Measurements from ENCODE around the gene TNRC6B.
"Not testable (repeated sequence)": the region's sequence is repeated elsewhere in the genome, so short reads cannot be mapped to it uniquely, and the experiment has no call there.

Gene TNRC6B

DNA sequence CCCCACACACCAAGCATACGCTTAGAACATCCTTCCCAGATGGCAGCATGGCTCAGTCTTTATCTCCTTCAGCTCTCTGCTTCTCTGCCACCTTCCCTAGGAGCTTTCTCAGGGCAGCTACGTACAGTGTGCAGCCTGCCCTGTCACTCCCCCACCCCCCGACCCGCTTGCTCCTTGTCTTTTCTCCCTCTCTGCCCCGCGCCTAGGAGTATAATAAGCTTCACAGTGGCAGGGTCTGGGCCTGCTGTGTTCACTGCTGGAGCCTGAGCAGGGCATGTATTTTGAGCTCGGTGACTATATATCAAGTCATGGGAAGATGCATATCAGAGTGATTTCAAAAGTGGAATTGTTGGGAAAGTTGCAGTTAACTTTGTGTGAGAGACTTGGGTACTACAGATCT, 112.8 kb downstream of the TNRC6B start:
- DNase-seq (ENCODE audit: low spot score), result no peak

DNA sequence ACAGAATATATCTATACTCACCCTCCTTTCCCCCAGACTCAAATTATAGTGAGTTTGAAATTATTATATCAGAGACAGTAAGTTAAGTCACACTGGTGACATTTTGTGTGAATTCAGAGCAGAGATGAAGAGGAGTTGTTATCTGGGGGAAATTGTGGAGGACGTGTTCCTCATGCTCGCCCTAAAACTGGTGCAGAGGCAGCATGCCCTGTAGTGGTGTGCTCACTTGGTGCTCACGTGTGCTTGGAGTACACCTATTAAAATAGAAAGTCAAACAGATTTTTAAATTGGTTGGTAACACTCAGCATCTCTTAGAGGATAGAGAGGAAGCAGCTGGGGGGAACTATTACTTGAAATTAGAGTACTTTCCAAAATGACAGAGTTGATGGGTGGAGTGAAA, 117.0 kb downstream of the TNRC6B start:
- no peak for DNase-seq (ENCODE audit: low spot score)

DNA sequence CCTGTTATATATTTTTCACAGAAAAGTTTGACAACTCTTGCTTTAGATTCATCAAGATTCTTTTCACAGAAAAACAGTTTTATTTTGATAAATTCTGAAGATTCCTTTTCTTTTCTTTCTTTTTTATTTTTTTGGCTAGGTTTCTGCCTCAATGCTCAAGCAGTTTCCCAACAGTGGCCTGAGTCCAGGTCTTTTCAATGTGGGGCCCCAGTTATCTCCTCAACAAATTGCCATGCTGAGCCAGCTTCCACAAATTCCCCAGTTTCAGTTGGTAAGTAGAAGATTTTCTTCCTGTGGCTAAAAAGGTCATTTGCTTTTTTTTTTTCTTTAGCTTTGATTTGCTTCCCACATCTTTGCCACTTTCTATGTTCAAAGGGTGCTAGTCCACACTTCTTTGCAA, 122.6 kb downstream of the TNRC6B start:
- DNase-seq (ENCODE audit: low spot score), result no peak

DNA sequence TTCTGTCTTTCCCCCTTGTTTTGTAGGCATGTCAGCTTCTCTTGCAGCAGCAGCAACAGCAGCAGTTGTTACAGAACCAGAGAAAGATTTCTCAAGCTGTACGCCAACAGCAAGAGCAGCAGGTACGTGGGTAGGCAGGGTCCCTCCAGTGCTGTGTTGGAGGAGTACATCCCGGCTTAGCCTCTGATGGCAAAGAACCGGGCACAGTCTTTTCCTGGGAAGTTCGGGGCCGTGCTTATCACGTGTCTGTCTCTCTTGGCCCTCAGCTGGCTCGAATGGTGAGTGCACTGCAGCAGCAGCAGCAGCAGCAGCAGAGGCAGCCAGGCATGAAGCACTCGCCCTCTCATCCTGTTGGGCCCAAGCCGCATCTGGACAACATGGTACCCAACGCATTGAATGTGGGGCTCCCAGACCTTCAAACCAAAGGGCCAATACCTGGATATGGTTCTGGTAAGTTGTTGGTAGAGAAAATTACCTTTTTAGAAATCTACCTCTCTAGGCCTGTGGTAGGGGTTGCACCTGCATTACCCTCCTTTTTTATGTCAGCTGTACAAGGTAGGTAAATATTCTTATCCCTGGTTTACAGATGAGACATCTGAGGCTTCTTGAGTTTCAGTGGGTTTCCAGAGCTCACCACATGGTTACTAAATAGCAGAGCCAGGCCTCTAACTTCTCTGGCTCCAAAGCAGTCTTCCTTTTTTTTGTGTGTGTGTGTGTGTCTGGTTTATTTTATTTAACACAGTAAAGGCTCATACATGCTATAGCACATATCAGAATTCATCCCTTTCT, 123.4 kb downstream of the TNRC6B start:
- no peak for DNase-seq (ENCODE audit: low spot score)

DNA sequence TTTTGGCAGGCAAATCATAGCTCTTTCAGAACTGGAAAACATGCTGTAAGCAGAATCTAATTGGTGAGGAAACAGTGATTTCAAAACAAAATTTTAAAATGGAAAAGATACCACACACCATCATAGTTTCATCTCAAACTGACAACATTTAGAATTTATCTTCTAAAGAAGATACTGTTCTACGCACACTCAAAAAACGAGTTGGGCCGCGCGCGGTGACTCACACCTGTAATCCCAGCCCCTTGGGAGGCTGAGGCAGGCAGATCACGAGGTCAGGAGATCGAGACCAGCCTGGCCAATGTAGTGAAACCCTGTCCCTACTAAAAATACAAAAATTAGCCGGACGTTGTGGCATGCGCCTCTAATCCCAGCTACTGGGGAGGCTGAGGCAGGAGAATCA, 124.4 kb downstream of the TNRC6B start:
- DNase-seq (ENCODE audit: low spot score), result no peak

DNA sequence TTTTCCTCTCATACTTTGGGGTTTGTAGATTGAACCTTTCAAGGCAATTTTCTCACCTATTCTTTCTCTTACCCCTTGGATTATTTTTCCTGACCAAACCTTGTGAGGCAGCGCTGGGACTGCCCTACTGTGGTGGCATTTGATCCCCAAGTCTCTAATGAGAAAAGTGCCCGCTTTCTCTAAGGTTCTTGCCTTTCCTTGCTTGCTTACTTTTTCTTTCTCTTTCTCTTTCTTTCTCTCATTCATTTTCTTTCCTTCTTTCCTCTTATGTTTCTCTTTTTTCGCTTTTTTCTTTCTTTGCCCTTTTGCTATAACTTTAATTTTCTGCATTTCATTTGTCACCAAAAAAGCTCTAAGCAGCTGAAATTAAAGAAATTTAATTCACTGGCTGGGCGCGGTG, 127.9 kb downstream of the TNRC6B start:
- no peak for DNase-seq (ENCODE audit: low spot score)

DNA sequence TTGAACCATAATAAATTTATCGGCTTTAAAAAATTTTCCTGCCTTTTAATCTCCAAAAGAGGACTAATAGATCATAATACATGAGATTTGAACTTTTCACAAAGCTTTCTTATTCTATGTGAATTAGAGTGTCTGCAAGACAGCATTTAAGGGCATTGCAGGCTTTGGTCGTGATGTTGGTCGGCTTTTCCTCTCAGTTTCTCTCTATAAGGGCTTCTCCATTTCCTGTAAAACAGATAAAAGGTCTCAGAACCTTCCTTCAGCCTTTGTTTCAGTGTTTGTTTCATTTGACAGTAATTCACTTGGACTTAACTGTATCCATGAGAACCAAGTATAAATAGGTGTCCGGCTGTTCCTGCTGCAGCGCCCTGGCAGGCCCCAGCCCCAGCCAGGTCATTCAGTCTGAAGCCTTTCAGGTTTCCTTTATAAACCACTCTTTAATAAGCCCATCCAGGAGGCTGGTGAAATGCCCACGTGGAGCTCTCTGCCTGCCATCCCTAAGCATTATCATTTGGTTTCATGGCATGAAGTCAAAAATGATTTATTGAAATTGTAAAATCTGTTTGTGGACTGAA, 131.4 kb downstream of the TNRC6B start:
- DNase-seq (ENCODE audit: low spot score), result no peak

DNA sequence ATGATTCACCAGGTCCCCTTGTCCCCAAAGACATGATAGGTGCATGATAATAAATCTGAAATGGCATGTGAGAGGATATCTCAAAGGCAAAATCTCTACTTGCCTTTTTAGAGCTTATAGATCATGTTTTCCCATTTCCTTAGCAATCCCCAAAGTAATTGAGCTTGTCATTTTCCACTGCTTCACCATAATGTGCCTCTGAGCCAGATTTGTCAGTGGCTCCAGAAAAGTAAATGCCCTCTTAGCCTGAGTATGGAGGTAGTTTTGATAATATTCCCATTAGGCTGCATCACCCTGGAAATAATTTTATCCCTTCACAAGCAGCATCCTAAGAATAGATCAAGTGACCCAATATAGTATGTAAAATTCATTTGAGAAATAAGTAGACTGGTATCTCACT, 131.9 kb downstream of the TNRC6B start:
- no peak for DNase-seq (ENCODE audit: low spot score)

DNA sequence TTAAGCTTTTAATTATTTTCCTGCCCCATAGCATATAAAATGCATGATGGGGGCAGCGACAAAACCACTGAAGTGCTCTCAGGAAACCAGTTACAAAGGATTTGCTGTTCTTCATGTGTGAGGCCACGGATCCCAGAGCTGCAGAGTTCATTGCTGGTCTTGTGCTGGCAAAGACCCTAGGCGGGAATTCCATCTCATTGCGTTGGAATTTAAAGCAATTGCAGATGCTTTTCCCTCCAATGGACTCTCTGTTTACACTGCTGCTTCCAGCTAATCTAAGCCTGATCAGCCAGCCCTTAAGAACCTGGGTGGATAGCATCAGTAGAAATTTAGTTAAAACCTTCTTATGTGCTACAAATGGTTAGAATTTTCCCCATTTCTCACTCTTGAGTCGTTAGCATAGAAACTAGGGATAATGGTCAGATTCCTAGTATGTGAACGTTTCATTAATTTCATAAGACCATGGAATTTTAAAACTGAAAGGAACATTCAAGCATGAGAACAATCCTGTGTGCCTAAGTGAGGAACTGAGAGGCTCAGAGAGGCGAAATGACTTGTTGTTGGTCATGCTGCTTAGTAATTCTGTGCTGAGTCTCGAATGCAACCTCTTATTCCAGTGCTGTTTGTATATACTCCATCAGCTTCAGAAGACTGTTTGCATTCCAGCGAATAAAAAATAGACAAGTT, 132.5 kb downstream of the TNRC6B start:
- no peak for DNase-seq (ENCODE audit: low spot score)

DNA sequence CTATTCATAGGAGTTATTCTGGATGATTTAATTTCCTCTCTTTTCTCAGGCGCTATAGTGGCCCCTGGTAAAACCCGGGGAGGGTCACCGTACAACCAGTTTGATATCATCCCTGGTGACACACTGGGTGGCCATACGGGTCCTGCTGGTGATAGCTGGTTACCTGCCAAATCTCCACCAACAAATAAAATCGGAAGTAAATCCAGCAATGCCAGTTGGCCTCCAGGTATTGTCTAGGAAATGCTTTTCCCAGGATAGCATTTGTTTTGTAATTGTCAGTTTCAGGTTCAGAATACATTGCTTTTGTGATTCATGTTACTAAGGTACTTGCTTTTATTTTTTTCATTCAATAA, 133.0 kb downstream of the TNRC6B start:
- no peak for DNase-seq (ENCODE audit: low spot score)

DNA sequence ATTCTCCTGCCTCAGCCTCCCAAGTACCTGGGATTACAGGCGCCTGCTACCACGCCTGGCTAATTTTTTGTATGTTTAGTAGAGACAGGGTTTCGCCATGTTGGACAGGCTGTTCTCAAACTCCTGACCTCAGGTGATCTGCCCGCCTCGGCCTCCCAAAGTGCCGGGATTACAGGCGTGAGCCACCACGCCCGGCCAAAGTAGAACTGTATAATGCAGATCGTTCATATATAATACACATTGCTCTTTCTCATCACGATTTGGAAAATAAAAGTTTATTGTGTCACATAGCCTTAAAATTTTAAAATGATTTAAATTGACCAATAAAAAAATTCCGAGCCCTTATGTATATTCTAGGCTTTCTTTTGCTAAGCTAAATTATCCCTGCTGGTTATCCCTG, 133.9 kb downstream of the TNRC6B start:
- not testable (repeated sequence) for DNase-seq (ENCODE audit: low spot score)

DNA sequence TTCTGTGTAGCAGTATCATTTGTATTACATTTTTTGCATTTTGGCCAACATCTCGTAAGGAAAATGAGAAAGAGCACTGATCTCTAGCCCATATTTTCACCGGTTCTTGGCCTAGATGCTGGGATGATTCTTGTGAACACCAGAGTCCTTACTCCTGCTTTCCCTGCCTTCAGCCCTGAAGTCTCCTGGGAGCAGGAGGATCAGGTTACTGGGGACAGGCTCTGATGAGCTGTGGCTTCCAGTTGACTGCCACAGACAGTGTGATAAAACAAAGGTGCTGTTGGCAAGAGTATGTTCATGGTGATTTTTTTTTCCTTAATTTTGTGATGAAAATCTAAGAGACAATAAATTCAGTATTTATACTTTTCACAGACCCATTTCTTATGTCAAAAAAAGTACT, 134.3 kb downstream of the TNRC6B start:
- DNase-seq (ENCODE audit: low spot score), result no peak

DNA sequence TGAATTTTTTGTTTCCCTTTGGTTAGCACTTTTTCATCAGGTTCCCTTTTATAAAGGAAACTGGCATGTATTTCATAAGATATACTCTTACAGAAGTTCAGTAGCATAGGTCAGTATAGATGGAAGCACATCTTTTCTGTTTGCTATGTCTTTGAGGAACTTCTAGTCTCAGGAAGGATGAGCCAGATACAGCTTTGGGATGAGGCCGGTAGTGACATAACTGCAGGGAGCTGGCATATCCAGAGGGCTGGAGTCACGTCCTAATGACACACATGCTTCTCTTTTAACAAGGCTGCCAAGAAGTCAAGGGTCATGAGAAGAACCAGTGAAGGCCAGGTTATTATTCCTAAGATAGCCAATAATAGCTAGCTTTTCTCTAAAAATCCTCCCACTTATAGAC, 135.3 kb downstream of the TNRC6B start:
- no peak for DNase-seq (ENCODE audit: low spot score)

DNA sequence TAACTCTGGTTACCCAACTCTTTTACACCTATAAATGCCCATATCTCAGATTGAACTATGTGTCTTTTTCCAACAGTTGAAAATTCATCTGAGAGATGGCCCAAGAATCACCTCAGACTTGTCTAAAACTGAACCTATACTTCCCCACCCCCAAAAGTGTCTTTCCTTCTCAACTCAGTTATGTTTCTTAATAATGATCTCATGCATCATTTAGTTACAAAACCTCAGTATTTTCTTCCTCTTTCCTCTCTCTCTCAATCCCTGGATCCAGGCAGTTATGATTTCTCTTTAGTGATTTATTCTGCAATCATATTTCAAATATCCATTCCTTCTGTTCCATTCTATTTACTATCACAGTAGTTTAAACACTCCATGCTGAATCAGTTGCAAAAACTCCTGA, 136.3 kb downstream of the TNRC6B start:
- DNase-seq (ENCODE audit: low spot score), result no peak

DNA sequence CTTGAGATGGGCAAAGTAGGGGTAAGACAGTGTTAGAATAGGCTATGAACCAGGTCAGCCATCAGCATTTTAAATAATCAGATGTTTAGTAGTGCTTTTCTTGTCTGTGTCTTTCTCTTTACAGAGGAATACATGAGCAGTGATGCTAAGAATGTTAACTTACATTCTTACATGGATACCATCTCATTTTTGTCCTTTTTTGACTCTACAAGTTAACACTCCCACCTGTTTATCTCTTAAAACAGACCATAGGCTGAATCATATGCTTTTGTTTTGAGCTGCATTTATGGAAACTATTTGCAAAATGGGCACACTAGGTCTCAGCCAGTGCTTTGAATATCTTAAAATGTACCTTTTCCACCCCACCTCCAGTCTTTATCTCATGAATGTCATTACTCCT, 143.0 kb downstream of the TNRC6B start:
- DNase-seq (ENCODE audit: low spot score), result no peak

DNA sequence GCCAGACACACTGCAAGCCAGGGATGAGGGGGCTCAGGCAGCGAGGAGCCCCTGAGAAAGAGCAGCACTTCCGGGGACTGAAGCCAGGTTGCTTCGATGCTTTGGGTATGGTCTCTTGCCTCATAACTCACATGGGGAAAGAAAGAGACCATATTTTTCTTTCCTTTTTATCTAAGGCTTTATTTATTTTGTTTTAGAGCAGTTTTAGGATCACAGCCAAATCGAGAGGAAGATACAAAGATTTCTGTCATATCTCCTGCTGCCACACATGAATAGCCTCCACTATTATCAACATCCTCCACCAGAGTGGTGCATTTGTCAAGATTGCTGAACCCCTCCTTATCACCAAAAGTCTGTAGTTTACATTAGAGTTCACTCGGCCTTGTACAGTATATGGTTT, 144.3 kb downstream of the TNRC6B start:
- no peak for DNase-seq (ENCODE audit: low spot score)

DNA sequence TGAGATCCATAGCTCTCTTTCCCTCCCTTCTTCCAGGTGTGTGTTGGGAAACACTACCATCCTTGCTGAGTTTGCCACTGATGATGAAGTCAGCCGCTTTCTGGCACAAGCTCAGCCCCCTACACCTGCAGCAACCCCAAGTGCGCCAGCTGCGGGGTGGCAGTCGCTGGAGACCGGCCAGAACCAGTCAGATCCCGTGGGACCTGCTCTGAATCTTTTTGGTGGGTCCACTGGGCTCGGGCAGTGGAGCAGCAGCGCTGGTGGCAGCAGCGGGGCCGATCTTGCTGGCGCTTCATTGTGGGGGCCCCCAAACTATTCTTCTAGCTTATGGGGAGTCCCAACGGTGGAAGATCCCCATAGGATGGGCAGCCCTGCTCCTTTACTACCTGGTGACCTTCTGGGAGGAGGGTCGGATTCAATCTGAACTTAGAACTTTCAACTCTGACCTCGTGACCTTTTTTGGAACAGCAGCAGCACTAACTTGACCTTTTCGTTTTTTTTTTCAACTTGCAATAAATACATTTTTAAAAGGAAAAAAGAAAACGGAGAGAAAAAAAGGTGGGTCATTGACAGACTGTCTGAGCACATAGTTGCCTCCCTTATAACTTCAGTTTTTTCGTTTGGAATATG, 145.2 kb downstream of the TNRC6B start:
- no peak for DNase-seq (ENCODE audit: low spot score)

DNA sequence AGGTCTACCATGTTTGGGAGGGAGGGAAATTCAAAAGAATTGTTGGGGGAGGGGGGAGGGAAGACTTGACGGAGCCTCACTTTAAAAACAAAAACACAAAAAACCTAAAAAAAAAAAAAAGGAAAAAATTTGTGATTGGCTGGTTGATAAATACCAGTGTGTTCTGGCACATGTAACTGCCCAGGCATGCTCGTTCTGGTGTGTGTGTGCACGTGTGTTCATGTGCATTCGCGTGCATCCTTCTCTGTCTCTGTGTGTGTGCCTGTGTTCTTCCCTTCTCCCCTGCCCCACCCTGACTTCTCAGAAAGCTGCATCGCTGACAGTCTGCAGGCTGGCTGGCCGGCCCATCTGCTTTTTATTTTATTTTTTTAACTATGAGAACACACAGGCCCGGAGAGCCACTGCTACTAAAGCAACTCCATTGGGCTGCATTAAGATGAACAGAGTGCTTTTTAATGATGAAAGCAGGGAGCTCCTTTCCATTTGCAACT, 146.0 kb downstream of the TNRC6B start:
- DNase-seq (ENCODE audit: low spot score), result no peak

DNA sequence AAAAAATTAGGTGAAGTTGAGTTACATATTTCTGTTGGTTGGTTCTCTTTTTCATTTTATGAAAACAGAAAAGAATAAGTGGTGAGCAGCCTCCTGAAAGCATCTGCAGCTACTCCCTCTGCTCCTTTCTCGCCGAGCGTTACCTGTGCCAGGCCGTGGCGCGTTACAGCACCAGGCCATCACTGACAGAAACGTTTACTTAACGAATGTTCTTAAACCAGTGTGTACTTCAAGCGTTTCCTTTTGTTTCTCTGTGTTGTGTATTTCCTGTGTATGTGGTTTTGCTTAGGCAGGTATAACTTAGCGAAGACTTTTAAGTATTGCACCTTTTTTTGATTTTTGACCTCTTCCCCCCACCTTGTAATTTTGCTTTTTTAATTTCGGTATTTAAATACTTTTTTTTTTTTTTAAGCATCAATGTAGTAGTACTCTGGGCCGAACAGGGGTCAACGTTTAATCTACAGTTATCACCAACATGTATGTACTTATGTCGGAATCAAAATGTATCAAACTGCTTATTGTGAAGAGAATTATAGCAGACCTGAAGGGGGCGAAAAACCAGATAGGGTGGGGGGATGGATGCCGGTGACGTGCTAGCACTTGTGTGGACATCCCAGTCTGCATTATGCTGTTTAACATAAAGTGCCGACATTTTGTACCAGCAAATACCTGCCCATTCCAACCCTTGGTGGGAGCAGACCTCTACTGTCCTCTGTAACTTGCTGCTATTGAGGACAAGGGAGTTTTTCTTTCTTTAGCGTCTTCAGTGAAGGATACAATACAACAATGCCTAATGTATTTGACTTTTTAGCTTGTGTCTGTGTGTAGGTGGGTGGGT, 147.0 kb downstream of the TNRC6B start:
- DNase-seq (ENCODE audit: low spot score), result no peak

DNA sequence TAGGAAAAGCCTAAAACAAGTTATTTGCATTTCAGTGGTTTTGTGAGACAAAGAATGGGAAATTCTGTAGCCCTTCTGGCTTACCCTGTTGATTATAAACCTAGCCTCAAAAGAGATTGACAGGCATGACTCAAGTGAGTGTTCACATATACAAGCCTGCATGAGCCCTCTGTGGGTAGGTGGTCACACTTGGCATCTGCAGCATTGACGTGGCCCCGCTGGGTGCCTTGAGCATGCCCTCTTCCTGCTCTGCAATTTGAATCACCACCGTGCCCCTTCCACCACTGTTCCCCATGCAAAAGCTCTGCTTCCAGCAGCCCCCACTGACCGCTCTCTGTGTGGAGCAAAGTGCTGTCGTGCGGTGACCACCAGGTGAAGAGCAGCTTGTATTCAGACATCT, 147.6 kb downstream of the TNRC6B start:
- no peak for DNase-seq (ENCODE audit: low spot score)

DNA sequence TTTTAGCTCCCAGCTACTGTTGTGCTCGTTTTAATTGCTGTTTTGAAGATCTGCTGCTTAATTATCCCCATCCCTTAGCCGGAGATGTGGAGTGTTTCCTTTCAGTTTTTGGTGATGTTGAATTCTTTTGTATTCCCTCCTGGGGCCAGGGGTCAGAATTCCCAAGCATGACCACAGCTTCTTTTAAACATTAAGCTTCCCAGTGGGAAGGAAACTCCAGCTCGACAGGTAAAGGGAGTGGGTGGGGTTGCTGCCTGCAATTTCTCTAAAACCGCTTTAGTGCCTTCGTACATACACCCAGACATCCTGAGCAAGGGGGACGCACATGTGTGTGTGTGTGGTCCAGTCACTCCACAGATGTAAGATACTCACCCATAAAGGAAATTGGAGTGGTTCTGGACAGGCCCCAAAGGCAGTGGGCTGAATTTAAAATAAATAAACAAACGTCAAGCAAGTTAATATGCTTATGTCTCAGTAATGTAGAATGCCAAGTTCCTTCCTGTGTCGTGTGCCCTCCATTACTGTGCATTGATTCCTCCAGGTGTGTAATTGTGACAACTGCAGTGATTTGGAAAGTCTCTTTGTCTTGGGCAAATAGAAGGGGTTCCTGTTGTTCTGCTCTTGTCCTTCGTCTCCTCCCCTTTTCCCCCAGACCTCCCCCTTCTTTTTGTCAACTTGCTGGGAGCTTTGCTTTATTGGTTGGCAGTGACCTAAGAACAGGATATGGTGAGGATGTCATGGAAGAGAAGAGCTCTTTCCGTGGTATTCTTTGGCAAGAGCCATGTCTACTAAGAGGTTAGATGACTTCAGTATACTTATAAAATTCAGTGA, 149.4 kb downstream of the TNRC6B start:
- DNase-seq (ENCODE audit: low spot score), result no peak

All from globus pallidus (tissue), 1 donor.